HG02610 (cell line): Measurements from ENCODE around the gene SUSD1.

Experiments used
- ATAC-seq: cut with Tn5 transposase; IDR thresholded peaks from one replicate; pipeline ENCODE4 v1.9.1; 2021; ENCODE audit warnings: mild to moderate bottlenecking, moderate library complexity; ENCODE audit not compliant: unreplicated experiment

Gene SUSD1

DNA sequence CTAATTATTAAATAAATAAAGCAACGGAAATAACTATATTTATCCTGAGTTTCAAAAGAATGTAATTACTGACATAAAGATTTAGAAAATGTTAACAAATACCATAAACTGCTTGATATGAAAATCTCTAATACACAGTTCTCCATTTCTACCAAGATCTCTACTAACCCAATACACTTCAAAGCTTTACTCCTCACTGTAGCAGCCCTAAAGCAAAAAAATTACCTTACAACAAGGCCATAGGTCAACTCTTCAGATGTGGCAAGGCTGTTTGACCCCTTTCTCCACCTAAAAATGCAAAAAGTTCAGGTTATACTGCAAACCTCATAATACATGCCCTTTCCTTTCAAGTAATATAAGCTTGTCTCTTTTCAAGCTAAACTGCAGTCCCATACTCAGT is 181.8 kb downstream of the SUSD1 start:
- ATAC-seq: no peak

DNA sequence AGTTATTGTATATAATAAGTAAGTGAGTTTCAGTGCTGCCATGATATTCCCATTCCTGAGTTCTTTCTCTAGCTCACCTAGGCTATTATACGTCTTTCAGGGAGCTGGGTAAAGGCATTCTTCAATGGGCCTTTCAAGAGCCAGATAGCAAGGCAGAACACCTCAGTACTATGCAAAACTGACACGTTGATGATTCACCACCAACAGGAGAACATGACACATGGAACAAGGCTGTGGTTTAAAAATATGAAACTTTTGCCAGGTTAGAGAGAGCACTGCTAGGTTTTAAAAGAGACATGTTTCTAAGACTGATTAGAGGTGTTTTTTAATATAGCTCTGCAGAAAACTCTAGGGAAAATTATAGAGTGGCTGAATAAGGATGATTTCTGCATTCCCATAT is 182.6 kb downstream of the SUSD1 start:
- peak; percentile 82 for ATAC-seq

DNA sequence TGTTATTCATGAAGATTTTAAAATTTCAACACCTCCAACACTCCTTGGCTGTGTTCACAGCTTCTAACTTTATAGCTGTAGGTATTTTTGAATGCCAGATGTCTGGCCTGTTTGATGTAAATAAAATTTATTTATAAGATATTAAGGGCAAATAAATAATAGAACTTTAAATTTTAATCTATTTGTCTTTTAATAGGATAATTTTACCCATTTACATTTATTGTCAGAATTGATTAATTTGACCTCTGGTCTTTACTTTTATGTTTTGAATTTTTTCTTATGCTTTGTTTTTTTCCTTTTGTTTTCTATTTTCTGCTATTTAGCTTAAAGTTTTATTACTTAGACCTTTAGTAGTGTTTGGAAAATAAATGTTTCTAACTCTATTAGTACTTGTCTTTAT is 183.9 kb downstream of the SUSD1 start:
- ATAC-seq: no peak
